Neural crest cell (in vitro differentiated cells): Measurements from ENCODE around the gene MDN1. TPM values are rescaled to one million over a fixed set of nuclear protein-coding genes. Genes with fewer than 3 reads are reported as not detected.
"Not testable (repeated sequence)": the region's sequence is repeated elsewhere in the genome, so short reads cannot be mapped to it uniquely, and the experiment has no call there.

Source experiments
- DNase-seq: peaks from one replicate; pipeline ENCODE4 v3.0.0; 2021; ENCODE audit warnings: low read depth, mixed read lengths, low spot score
- H3K27ac Mint-ChIP-seq: one replicate; pipeline ENCODE4 v1.8.0; 2021; ENCODE audit warnings: mild to moderate bottlenecking, mixed read lengths; ENCODE audit not compliant: unreplicated experiment
- H3K27me3 Mint-ChIP-seq: 2 replicates; pipeline ENCODE4 v1.8.0; 2021; ENCODE audit warnings: low read depth, mild to moderate bottlenecking, mixed read lengths
- H3K36me3 Mint-ChIP-seq: 2 replicates; pipeline ENCODE4 v1.8.0; 2021; ENCODE audit warnings: low read depth, mild to moderate bottlenecking, mixed read lengths
- H3K4me1 Mint-ChIP-seq: 2 replicates; pipeline ENCODE4 v1.8.0; 2021; ENCODE audit warnings: mixed read lengths
- H3K4me3 Mint-ChIP-seq: one replicate; pipeline ENCODE4 v1.8.0; 2021; ENCODE audit warnings: mild to moderate bottlenecking, mixed read lengths
- H3K9me3 Mint-ChIP-seq: 2 replicates; pipeline ENCODE4 v1.8.0; 2021; ENCODE audit warnings: mixed read lengths
- total RNA-seq: library from RNA; stranded (reverse); gene quantifications from 2 replicates; pipeline ENCODE4 v1.2.1, GENCODE V29; 2021
- TF ChIP-seq, protein P1 (sequence below): fragments of 200-600 bp; sonication (generic); conservative IDR thresholded peaks from 2 replicates; pipeline ENCODE4 v1.5.0; 2021; ENCODE audit warnings: antibody characterized with exemption, mild to moderate bottlenecking

The MDN1 gene
- total RNA-seq, 1 donor from 2014 or later: 49.0 TPM

- Mint-ChIP-seq H3K9me3 (no peaks in the 10 kb centered on the region), H3K27me3 (no peaks in the 10 kb centered on the region), H3K4me3 (no peak overlapping the region), H3K27ac (no peak overlapping the region), H3K4me1 (peaks cover 5% of the 10 kb centered on the region), H3K36me3 (peaks cover 16% of the 10 kb centered on the region)
- DNase-seq: no peak
- TF ChIP-seq, protein P1, sequence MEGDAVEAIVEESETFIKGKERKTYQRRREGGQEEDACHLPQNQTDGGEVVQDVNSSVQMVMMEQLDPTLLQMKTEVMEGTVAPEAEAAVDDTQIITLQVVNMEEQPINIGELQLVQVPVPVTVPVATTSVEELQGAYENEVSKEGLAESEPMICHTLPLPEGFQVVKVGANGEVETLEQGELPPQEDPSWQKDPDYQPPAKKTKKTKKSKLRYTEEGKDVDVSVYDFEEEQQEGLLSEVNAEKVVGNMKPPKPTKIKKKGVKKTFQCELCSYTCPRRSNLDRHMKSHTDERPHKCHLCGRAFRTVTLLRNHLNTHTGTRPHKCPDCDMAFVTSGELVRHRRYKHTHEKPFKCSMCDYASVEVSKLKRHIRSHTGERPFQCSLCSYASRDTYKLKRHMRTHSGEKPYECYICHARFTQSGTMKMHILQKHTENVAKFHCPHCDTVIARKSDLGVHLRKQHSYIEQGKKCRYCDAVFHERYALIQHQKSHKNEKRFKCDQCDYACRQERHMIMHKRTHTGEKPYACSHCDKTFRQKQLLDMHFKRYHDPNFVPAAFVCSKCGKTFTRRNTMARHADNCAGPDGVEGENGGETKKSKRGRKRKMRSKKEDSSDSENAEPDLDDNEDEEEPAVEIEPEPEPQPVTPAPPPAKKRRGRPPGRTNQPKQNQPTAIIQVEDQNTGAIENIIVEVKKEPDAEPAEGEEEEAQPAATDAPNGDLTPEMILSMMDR: no peak
These were observed 17.1 kb upstream of the MDN1 start for GRCh38 chr6:89836639-89837222.

GRCh38 chr6:89834884-89835792, 15.5 kb upstream of the MDN1 start:
- H3K27me3 Mint-ChIP-seq: no peaks in the 10 kb centered on the region
- no peak for DNase-seq
- H3K36me3 Mint-ChIP-seq: peaks cover 12% of the 10 kb centered on the region
- TF ChIP-seq, protein P1: no peak
- H3K4me1 Mint-ChIP-seq: peaks cover 9% of the 10 kb centered on the region
- no peaks in the 10 kb centered on the region for H3K9me3 Mint-ChIP-seq
- peak overlapping the region; percentile 25 for H3K4me3 Mint-ChIP-seq
- no peak overlapping the region for H3K27ac Mint-ChIP-seq

DNA sequence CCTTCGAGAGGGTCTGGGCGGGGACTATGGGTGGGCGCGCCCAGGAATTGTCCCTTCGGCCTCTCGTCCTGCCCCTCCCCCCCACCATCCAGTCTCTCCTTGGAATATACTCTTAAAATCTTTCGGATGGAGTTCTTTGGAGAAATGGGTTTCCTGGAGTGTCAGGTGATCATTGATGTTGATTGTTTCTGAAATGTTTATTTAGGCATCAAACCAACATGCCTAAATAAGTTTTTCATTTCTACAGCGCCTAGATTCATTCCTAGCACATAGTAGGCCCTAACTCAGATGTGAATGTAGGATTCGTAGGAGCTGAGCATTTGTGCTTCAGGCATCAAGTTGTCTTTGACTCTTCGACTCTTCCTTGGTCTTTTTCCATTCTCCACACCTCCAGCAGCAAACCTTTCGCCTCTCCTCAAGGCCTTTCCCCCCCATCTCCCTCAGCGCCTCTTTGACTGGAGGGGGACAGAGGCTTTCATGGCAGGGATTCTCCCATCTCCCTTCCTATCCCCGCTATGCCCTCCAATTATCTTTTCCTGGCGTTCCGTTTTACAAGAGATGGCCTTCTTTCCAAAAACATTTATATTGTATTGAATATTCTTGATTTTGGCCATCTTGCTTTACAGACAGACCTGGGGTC, 10.7 kb upstream of the MDN1 start:
- DNase-seq: no peak
- H3K4me1 Mint-ChIP-seq: peaks cover 20% of the 10 kb centered on the region
- H3K27ac Mint-ChIP-seq: peak overlapping the region; percentile 37
- TF ChIP-seq, protein P1: no peak
- H3K4me3 Mint-ChIP-seq: peak overlapping the region; percentile 98
- H3K27me3 Mint-ChIP-seq: no peaks in the 10 kb centered on the region
- peaks cover 1% of the 10 kb centered on the region for H3K36me3 Mint-ChIP-seq
- H3K9me3 Mint-ChIP-seq: no peaks in the 10 kb centered on the region

DNA sequence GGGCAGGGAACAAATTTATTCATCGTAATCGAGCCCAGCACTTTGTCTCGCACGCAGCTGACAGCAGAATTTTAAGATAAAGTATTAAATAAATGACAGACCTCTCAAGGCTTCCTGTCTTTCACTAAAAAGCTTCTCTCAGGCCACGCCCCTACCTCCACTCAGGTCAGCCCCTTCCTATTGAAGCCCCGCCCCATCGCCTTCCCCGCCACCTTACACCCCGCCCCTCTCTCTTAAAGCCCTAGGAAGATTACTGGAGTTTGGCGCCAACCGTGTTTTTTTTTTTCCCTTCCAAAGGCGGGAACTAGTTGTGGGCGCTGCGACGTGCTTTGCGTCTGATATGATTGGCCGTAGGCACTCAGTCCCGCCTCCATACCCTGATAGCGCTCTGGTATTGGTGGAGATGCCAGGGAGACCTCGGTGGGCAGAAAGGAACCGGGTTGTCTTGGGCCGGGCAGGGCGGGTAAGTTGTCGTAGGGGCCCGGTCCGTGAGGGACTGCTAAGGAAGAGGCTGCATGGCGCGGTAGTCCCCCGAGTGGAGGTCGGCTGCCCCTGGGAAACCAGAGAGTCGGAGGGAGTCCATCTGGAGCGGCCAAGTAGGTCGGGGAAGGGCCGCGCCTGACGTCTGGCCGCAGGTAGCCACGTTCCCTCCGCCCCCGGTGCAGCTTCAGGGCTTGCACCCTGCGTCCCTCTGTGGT, 10.0 kb upstream of the MDN1 start, which contains the start of gene CASP8AP2:
Gene CASP8AP2, plus strand, starts transcription at position 409 of the 698 bp plus-strand sequence.
- Mint-ChIP-seq H3K4me1 (peaks cover 20% of the 10 kb centered on the region), H3K4me3 (peak within 1 kb of the TSS; percentile 98), H3K27ac (peak within 1 kb of the TSS; percentile 98), H3K27me3 (no peaks in the 10 kb centered on the region), H3K36me3 (no peaks in the 10 kb centered on the region), H3K9me3 (no peaks in the 10 kb centered on the region)
- peak; percentile 81 for DNase-seq
- TF ChIP-seq, protein P1: no peak

- Mint-ChIP-seq H3K36me3 (no peaks in the 10 kb centered on the region), H3K27ac (peak overlapping the region; percentile 89)
- no peak for DNase-seq
These were observed 9.4 kb upstream of the MDN1 start for GRCh38 chr6:89828988-89829471.

DNA sequence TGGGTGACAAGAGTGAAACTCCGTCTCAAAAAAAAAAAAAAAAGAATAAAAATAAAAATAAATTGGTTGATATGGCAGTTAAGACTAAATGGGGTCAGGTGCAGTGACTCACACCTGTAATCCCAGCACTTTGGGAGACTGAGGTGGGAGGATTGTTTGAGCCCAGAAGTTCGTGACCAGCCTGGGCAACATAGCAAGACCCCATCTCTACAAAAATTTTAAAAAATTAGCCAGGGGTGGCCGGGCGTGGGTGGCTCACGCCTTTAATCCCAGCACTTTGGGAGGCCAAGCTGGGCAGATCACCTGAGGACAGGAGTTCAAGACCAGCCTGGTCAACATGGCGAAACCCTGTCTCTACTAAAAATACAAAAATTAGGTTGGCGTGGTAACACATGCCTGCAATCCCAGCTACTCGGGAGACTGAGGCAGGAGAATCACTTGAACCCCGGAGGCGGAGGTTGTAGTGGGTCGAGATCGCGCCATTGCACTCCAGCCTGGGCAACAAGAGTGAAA, 8.9 kb upstream of the MDN1 start:
- DNase-seq, H3K9me3 Mint-ChIP-seq, H3K27me3 Mint-ChIP-seq, H3K36me3 Mint-ChIP-seq: not testable (repeated sequence)
- Mint-ChIP-seq H3K4me3 (peak overlapping the region; percentile 98), H3K4me1 (peaks cover 20% of the 10 kb centered on the region), H3K27ac (peak overlapping the region; percentile 89)

More at GRCh38 chr6:89828988-89829471, 9.4 kb upstream of the MDN1 start:
- no peaks in the 10 kb centered on the region for H3K9me3 Mint-ChIP-seq
- H3K4me3 Mint-ChIP-seq: peak overlapping the region; percentile 98
- no peaks in the 10 kb centered on the region for H3K27me3 Mint-ChIP-seq
- TF ChIP-seq, protein P1: no peak
- H3K4me1 Mint-ChIP-seq: peaks cover 20% of the 10 kb centered on the region
